ENCODE data around the gene PHIP. TPM values are rescaled to one million over a fixed set of nuclear protein-coding genes. Genes with fewer than 3 reads are reported as not detected.

Gene PHIP
- total RNA-seq = 30.6 TPM
- 4.8 TPM for polyA plus RNA-seq (ENCODE audit: insufficient read depth, low read depth, low replicate concordance)
- long read RNA-seq, donor 1 = 0 reads
- long read RNA-seq, donor 2 = 0 reads
- long read RNA-seq, donor 3 = 0 reads
- long read RNA-seq, donor 4, partial matches to known transcripts = 19 of 19 reads
- long read RNA-seq, donor 4, other reads (novel, unspliced or antisense) = 0 of 19 reads
- long read RNA-seq, donor 5 = 0 reads
- long read RNA-seq, donor 6 = 0 reads
- long read RNA-seq, donor 7, partial matches to known transcripts = 32 of 43 reads
- long read RNA-seq, donor 7, other reads (novel, unspliced or antisense) = 11 of 43 reads
- long read RNA-seq, donor 8, partial matches to known transcripts = 7 of 7 reads
- long read RNA-seq, donor 8, other reads (novel, unspliced or antisense) = 0 of 7 reads
- long read RNA-seq, donor 9 = 0 reads
- long read RNA-seq, donor 10 = 0 reads

- no peaks in the 10 kb centered on the region for H3K36me3 ChIP-seq (ENCODE audit: control insufficient read depth in 2 of 3, insufficient read depth in 3 of 3, low read length in 3 of 3)
- no peak for FAIRE-seq
- peak within 1 kb of the TSS; percentile 96 to 97 for H3K27ac ChIP-seq (ENCODE audit: low read depth in 2 of 2, low read length in 2 of 2)
- H3K27me3 ChIP-seq (ENCODE audit: control insufficient read depth, insufficient read depth, low read length) = no peaks in the 10 kb centered on the region
- intact Hi-C loops (cut with DNase I) = no loop called here
- peaks cover 0 to 6% (median 5%) of the 10 kb centered on the region in 3 donors for H3K4me1 ChIP-seq (ENCODE audit: control insufficient read depth in 2 of 3, insufficient read depth in 2 of 3, low read depth in 1 of 3, low read length in 3 of 3)
- peak; percentile 96 to 98 (median 97) for DNase-seq
- TF ChIP-seq CTCF (IDR thresholded peaks at IDR 0.05; ENCODE audit: borderline replicate concordance, extremely low read depth, insufficient read depth) = no peak
- H3K9me3 ChIP-seq (ENCODE audit: control insufficient read depth in 2 of 3, insufficient read depth in 1 of 3, low read length in 3 of 3) = no peaks in the 10 kb centered on the region
- H3K9ac ChIP-seq (ENCODE audit: low read length in 3 of 3) = peak within 1 kb of the TSS; percentile 89 to 99 (median 90)
- peak within 1 kb of the TSS; percentile 98 to 99 (median 99) for H3K4me3 ChIP-seq (ENCODE audit: low read length in 3 of 3)
Measured at GRCh38 chr6:79078075-79078969, at the start of gene PHIP. Gene PHIP (minus strand): TSS chr6:79078254. CDS start chr6:79078068, 186 bp downstream.

- TF ChIP-seq CTCF (IDR thresholded peaks at IDR 0.05; ENCODE audit: borderline replicate concordance, extremely low read depth, insufficient read depth) = no peak
- FAIRE-seq (no peak), DNase-seq (no peak)
- Histone ChIP-seq H3K27me3 (ENCODE audit: control insufficient read depth, insufficient read depth, low read length) (no peaks in the 10 kb centered on the region), H3K36me3 (ENCODE audit: control insufficient read depth in 2 of 3, insufficient read depth in 3 of 3, low read length in 3 of 3) (no peaks in the 10 kb centered on the region), H3K4me1 (ENCODE audit: control insufficient read depth in 2 of 3, insufficient read depth in 2 of 3, low read depth in 1 of 3, low read length in 3 of 3) (no peaks in the 10 kb centered on the region), H3K9me3 (ENCODE audit: control insufficient read depth in 2 of 3, insufficient read depth in 1 of 3, low read length in 3 of 3) (no peaks in the 10 kb centered on the region), H3K4me3 (ENCODE audit: low read length in 3 of 3) (no peak overlapping the region), H3K9ac (ENCODE audit: low read length in 3 of 3) (no peak overlapping the region), H3K27ac (ENCODE audit: low read depth in 2 of 2, low read length in 2 of 2) (no peak overlapping the region)
- intact Hi-C loops (cut with DNase I) = no loop called here
Measured at GRCh38 chr6:79127660-79128059, 49.6 kb upstream of the PHIP start.

GRCh38 chr6:79119217-79119616 lies 41.2 kb upstream of the PHIP start:
- no peak for TF ChIP-seq CTCF (IDR thresholded peaks at IDR 0.05; ENCODE audit: borderline replicate concordance, extremely low read depth, insufficient read depth)
- DNase-seq (no peak), FAIRE-seq (no peak)
- Histone ChIP-seq H3K27me3 (ENCODE audit: control insufficient read depth, insufficient read depth, low read length) (no peaks in the 10 kb centered on the region), H3K4me1 (ENCODE audit: control insufficient read depth in 2 of 3, insufficient read depth in 2 of 3, low read depth in 1 of 3, low read length in 3 of 3) (peaks cover 0 to 9% (median 0%) of the 10 kb centered on the region in 3 donors), H3K9ac (ENCODE audit: low read length in 3 of 3) (no peak overlapping the region), H3K4me3 (ENCODE audit: low read length in 3 of 3) (no peak overlapping the region), H3K9me3 (ENCODE audit: control insufficient read depth in 2 of 3, insufficient read depth in 1 of 3, low read length in 3 of 3) (no peaks in the 10 kb centered on the region), H3K36me3 (ENCODE audit: control insufficient read depth in 2 of 3, insufficient read depth in 3 of 3, low read length in 3 of 3) (no peaks in the 10 kb centered on the region), H3K27ac (ENCODE audit: low read depth in 2 of 2, low read length in 2 of 2) (no peak overlapping the region)
- intact Hi-C loops (cut with DNase I) = no loop called here
